ENCODE results near the gene SMURF1.

The SMURF1 gene

DNA sequence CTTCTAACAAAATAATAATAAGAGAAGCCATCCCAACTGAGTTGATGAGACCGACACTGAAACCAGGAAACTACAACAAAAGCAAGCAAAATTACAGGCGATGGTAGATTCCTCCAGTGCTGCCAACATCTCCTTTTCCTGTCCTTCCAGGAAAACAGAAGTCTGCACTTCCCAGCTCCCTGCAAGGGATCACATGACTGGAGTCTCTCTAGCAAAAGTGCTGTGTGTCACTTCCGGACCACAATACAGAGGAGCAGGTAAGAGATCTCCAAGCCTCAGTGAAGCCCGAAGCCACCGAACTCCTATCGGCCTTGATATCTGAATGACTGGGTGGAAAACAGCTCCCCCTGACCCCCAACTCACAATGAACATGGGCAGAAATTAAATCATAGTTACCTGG is 63.2 kb downstream of the SMURF1 start:
- Histone ChIP-seq H3K27ac (no peak overlapping the region), H3K4me3 (no peak overlapping the region)
- no peak for DNase-seq (ENCODE audit: low spot score)
- TF ChIP-seq, protein P1, sequence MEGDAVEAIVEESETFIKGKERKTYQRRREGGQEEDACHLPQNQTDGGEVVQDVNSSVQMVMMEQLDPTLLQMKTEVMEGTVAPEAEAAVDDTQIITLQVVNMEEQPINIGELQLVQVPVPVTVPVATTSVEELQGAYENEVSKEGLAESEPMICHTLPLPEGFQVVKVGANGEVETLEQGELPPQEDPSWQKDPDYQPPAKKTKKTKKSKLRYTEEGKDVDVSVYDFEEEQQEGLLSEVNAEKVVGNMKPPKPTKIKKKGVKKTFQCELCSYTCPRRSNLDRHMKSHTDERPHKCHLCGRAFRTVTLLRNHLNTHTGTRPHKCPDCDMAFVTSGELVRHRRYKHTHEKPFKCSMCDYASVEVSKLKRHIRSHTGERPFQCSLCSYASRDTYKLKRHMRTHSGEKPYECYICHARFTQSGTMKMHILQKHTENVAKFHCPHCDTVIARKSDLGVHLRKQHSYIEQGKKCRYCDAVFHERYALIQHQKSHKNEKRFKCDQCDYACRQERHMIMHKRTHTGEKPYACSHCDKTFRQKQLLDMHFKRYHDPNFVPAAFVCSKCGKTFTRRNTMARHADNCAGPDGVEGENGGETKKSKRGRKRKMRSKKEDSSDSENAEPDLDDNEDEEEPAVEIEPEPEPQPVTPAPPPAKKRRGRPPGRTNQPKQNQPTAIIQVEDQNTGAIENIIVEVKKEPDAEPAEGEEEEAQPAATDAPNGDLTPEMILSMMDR (IDR thresholded peaks at IDR 0.05), result no peak

DNA sequence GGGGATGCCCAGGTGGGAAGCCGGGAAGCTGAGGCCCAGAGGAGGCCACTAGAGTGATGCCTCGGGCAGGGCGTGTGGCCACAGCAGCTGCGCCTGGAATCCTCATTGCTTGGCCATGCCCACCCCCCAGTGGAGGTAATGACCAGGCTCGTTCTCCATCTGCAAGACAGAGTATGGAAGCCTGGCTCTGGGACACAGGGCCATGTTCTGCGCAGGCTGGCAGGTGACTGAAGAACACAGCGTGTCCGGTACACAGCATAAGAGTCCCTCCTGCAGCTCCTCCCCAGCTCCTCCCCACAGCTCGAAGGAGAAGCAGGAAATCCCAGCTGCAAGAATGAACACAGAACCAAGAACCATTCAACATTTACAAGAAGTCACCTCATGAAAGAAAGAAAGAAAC is 64.8 kb downstream of the SMURF1 start:
- peak overlapping the region in 1 of 2 donors; percentile 9 for H3K27ac ChIP-seq
- no peak for DNase-seq (ENCODE audit: low spot score)
- TF ChIP-seq, protein P1 (IDR thresholded peaks at IDR 0.05), result no peak
- H3K4me3 ChIP-seq, result peak overlapping the region; percentile 24

DNA sequence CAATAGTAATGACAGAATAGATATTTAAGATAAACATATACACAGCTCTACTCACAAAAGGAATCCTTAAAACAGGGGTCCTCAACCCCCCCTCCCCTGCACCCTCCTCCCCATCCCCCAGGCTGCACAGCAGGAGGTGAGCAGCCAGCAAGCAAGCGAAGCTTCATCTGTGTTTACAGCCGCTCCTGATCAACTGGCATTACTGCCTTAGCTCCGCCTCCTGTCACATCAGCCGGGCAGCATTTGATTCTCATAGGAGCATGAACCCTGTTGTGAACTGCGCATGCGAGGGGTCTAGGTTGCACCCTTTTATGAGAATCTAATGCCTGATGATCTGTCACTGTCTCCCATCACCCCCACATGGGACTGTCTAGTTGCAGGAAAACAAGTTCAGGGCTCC is 65.5 kb downstream of the SMURF1 start:
- TF ChIP-seq, protein P1 (IDR thresholded peaks at IDR 0.05), result no peak
- Histone ChIP-seq H3K27ac (no peak overlapping the region), H3K4me3 (no peak overlapping the region)
- no peak for DNase-seq (ENCODE audit: low spot score)

DNA sequence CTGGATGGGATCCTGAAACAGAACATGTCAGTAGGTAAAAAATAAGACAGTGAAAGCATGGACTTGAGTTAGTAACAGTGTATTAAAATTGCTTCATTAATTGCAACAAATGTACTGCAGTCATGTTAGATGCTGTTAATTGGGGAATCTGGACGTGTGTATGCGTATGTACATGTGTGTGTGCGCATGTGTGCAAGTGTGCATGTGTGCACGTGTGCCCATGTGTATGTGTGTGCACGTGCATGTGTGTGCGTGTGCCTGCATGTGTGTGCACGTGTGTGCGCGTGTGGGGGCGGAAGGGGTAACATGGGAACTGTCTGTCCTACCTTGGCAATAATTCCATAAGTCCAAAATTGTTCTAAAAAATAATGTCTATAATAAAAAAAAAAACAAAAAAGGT is 67.3 kb downstream of the SMURF1 start:
- Histone ChIP-seq H3K27ac (no peak overlapping the region), H3K4me3 (no peak overlapping the region)
- TF ChIP-seq, protein P1 (IDR thresholded peaks at IDR 0.05), result no peak
- no peak for DNase-seq (ENCODE audit: low spot score)

DNA sequence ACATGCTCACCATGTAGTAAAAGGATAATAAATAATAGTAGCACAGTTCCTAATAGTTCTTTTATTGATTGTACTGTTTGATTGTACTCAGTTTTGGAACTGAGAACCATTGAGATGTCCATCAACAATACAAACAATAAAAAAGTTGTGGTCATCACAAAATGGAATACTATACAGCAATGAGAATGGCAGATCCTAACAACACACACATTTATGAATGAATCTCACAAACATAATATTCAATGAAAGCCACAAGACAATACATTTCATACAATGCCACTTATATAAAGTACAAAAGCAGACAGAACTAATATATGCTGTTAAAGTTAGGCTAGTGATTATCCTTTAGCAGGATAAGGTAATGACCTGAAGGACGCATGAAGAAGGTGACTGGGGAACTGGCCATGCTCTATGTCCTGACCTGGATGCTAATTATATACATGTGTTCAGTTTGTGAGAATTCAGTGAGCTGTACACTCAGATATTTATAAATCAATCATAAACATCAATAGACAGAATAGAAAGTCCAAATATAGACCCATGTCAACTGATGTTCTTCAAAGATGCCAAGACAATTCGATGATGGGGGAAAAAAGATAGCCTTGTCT is 70.0 kb downstream of the SMURF1 start:
- H3K4me3 ChIP-seq, result no peak overlapping the region
- TF ChIP-seq, protein P1 (IDR thresholded peaks at IDR 0.05), result no peak
- DNase-seq (ENCODE audit: low spot score), result no peak
- no peak overlapping the region for H3K27ac ChIP-seq

DNA sequence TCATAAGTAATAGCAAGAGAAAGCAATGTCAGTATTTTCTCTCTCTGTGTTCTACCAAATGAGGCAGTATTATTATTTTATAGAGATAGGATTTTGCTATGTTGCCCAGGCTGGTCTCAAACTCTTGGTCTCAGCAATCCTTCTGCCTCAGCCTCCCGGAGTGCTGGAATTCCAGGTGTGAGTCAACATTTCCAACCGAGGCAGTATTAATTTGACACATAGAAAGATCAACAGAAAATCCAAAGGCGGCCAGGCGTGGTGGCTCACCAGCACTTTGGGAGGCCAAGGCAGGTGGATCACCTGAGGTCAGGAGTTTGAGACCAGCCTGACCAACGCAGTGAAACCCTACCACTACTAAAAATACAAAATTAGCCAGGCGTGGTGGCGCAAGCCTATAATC is 71.8 kb downstream of the SMURF1 start:
- H3K27ac ChIP-seq, result no peak overlapping the region
- no peak overlapping the region for H3K4me3 ChIP-seq

DNA sequence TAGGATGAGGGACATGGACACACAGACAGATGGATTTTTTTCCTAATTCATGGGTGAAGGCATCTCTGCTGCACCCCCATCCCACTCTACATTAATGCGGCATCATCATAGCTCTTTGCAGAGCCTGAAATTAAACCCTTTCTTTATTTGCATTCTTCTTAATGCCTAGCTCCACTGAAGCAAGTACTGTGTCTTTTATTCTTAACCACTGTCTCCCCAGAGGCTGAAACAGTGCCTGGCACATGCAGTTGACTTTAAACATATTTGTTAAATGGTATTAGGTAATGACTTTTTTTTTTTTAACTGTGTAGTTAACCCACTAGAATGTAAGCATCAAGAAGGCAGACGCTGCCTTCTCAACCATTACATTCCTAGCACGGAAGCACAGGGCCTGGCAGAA is 73.5 kb downstream of the SMURF1 start:
- DNase-seq (ENCODE audit: low spot score), result no peak
- no peak overlapping the region for H3K27ac ChIP-seq
- TF ChIP-seq, protein P1 (IDR thresholded peaks at IDR 0.05), result no peak
- no peak overlapping the region for H3K4me3 ChIP-seq

More for the DNA sequence above, 71.8 kb downstream of the SMURF1 start:
- no peak for DNase-seq (ENCODE audit: low spot score)
- TF ChIP-seq, protein P1 (IDR thresholded peaks at IDR 0.05), result no peak
